HepG2 (cell line): ENCODE data around the gene CD6. TPM values are rescaled to one million over a fixed set of nuclear protein-coding genes. Genes with fewer than 3 reads are reported as not detected.

ENCODE experiments used
- ARID2 ChIP-seq: sonication (generic); formaldehyde crosslinking; IDR thresholded peaks from 2 replicates; pipeline ENCODE4 v1.8.1; 2022; ENCODE audit warnings: mild to moderate bottlenecking, missing genetic modification reagents, borderline replicate concordance
- ARNT2 ChIP-seq: sonication (generic); formaldehyde crosslinking; IDR thresholded peaks from 2 replicates; pipeline ENCODE4 v1.8.0; 2022; ENCODE audit warnings: mild to moderate bottlenecking, low read depth, missing genetic modification reagents, moderate library complexity
- ARNTL ChIP-seq: sonication (generic); formaldehyde crosslinking; IDR thresholded peaks from 2 replicates; pipeline ENCODE4 v1.4.0; 2020; ENCODE audit warnings: mild to moderate bottlenecking, missing genetic modification reagents
- ATF7-NPFF ChIP-seq: sonication (generic); formaldehyde crosslinking; IDR thresholded peaks from 2 replicates; pipeline ENCODE4 v1.8.1; 2023; ENCODE audit warnings: mild to moderate bottlenecking, low read depth, missing genetic modification reagents, moderate library complexity
- HMG20B ChIP-seq: conservative IDR thresholded peaks from 2 replicates; pipeline ENCODE4 v1.6.1; 2016; ENCODE audit warnings: missing genetic modification reagents, missing compliant biosample characterization
- HNRNPLL ChIP-seq: fragments of 200-400 bp; formaldehyde crosslinking; IDR thresholded peaks from 2 replicates; pipeline ENCODE4 v1.6.1; 2017; ENCODE audit warnings: mild to moderate bottlenecking, low read depth, low read length; ENCODE audit not compliant: poor library complexity, severe bottlenecking
- MXI1 ChIP-seq: IDR thresholded peaks from 3 replicates; pipeline ENCODE4 v1.6.1; 2012; ENCODE audit warnings: low read depth, low read length, inconsistent platforms, borderline replicate concordance
- NFE2 ChIP-seq: sonication (generic); formaldehyde crosslinking; IDR thresholded peaks from 2 replicates; pipeline ENCODE4 v1.4.0; 2020; ENCODE audit warnings: missing genetic modification reagents
- NFRKB ChIP-seq: fragments of 450-650 bp; IDR thresholded peaks from 2 replicates; pipeline ENCODE4 v1.6.1; 2017
- RARA ChIP-seq: IDR thresholded peaks from 2 replicates; pipeline ENCODE4 v1.6.1; 2016; ENCODE audit warnings: missing genetic modification reagents, missing compliant biosample characterization
- RXRB ChIP-seq: IDR thresholded peaks from 2 replicates; pipeline ENCODE4 v1.6.1; 2016; ENCODE audit warnings: borderline replicate concordance, missing genetic modification reagents, missing compliant biosample characterization
- SUZ12 ChIP-seq: fragments of 150-350 bp; IDR thresholded peaks from 2 replicates; pipeline ENCODE4 v1.6.1; 2014; ENCODE audit warnings: low read depth, low read length
- TBX2 ChIP-seq: sonication (generic); formaldehyde crosslinking; IDR thresholded peaks from 2 replicates; pipeline ENCODE4 v1.5.0; 2020; ENCODE audit warnings: missing genetic modification reagents, mild to moderate bottlenecking, borderline replicate concordance
- polyA plus RNA-seq, 8 experiments: library from polyadenylated mRNA; depleted of rRNA in 3 of 8; stranded (reverse) in 7 of 8; unstranded in 1 of 8; fragments of >200 nt; fragmentation: Illumina TruSeq in 4 of 8; extraction: Trizol in 4 of 8; gene quantifications; 2 replicates each; pipeline versions ENCODE4 v1.2.1 to v1.2.3, GENCODE V29; 2011 to 2016; ENCODE audit warnings: low read depth in 4 of 8, missing spikeins in 1 of 8, mixed read lengths in 1 of 8; ENCODE audit not compliant: insufficient read depth in 1 of 8
- total RNA-seq, 5 experiments: library from RNA; depleted of rRNA; stranded (reverse); fragments of >200 nt; fragmentation: Illumina TruSeq; extraction: Trizol; gene quantifications; 2 replicates each; pipeline ENCODE4 v1.2.3, GENCODE V29; 2016; ENCODE audit warnings: low read depth in 1 of 5
- TF ChIP-seq, protein P1 (sequence below): sonication (generic); formaldehyde crosslinking; IDR thresholded peaks from 2 replicates; pipeline ENCODE4 v1.4.0; 2020; ENCODE audit warnings: missing genetic modification reagents
- TF ChIP-seq, protein P2 (sequence below): sonication (generic); formaldehyde crosslinking; IDR thresholded peaks from 2 replicates; pipeline ENCODE4 v1.4.0; 2020; ENCODE audit warnings: mild to moderate bottlenecking, missing genetic modification reagents
- TF ChIP-seq, protein P3 (sequence below), 2 experiments: fragments of 450-650 bp in 1 of 2; sonication (generic) in 1 of 2; formaldehyde crosslinking in 1 of 2; IDR thresholded peaks; 2 replicates each; pipeline versions ENCODE4 v1.6.1 to v1.8.0; 2016 to 2022; ENCODE audit warnings: antibody characterized with exemption in 1 of 2, mild to moderate bottlenecking in 1 of 2, missing genetic modification reagents in 1 of 2

Gene CD6
- total and polyA plus RNA-seq, 2 of the 13 experiments (the other 11 are each of a cell fraction or from before 2014, with no cell fraction given), result not detected

DNA sequence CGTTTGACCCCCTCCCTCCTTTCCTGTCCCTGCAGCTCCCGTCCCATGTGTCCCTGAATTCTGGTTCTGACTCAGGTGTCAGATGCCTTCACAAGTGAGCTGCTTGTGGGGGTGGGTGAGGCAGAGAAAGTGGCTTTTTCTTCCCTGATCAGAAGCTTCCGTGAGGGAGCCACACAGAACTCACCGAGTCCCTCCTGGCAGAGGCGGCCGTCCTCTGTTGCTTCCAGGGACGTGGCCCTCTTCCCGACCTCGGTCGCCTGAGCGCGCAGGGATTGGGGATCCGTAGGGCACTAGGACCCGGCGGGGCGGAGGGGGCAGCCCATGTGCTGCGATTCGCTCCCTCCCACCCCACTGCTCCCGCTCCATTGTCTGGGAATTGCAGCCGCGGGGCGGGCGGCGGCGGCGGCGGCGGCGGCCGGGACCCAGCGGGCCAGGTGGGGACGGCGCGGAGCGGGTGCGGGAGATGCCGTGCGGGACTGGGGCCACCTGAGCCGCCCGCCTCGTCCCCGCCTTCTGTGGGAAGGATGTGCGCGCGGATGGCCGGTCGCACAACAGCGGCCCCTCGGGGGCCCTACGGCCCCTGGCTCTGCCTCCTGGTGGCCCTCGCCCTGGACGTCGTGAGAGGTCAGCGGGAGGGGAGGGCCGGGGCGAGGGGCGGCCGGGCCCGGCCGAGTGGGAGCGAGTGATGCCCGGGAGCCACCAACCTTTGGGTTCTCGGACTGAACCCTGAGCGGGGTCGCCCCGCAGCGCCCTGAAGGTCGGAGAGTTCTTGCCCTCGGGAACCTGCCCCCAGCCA is 47.2 kb upstream of the CD6 start, which contains the start of gene TMEM132A (continued):
- TF ChIP-seq, protein P1, sequence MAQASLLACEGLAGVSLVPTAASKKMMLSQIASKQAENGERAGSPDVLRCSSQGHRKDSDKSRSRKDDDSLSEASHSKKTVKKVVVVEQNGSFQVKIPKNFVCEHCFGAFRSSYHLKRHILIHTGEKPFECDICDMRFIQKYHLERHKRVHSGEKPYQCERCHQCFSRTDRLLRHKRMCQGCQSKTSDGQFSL, result peak; percentile 51; the same call in 1 of the 2 replicates
- TF ChIP-seq RXRB (CRISPR knock-in tag) (no peak; the same call in 1 of the 2 replicates), NFE2 (no peak), SUZ12 (no peak), ARID2 (no peak), NFRKB (no peak), ARNTL (CRISPR knock-in tag) (no peak), HNRNPLL (peak; percentile 72), RARA (peak; percentile 35), ARNT2 (CRISPR knock-in tag) (peak; percentile 69; the same call in 1 of the 2 replicates), MXI1 (no peak), ATF7-NPFF (CRISPR knock-in tag) (peak; percentile 67; the same call in 1 of the 2 replicates), TBX2 (peak; percentile 56; the same call in 1 of the 2 replicates), HMG20B (CRISPR knock-in tag) (no peak)
- TF ChIP-seq, protein P2, sequence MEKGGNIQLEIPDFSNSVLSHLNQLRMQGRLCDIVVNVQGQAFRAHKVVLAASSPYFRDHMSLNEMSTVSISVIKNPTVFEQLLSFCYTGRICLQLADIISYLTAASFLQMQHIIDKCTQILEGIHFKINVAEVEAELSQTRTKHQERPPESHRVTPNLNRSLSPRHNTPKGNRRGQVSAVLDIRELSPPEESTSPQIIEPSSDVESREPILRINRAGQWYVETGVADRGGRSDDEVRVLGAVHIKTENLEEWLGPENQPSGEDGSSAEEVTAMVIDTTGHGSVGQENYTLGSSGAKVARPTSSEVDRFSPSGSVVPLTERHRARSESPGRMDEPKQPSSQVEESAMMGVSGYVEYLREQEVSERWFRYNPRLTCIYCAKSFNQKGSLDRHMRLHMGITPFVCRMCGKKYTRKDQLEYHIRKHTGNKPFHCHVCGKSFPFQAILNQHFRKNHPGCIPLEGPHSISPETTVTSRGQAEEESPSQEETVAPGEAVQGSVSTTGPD (CRISPR knock-in tag), result no peak
- TF ChIP-seq, protein P3, sequence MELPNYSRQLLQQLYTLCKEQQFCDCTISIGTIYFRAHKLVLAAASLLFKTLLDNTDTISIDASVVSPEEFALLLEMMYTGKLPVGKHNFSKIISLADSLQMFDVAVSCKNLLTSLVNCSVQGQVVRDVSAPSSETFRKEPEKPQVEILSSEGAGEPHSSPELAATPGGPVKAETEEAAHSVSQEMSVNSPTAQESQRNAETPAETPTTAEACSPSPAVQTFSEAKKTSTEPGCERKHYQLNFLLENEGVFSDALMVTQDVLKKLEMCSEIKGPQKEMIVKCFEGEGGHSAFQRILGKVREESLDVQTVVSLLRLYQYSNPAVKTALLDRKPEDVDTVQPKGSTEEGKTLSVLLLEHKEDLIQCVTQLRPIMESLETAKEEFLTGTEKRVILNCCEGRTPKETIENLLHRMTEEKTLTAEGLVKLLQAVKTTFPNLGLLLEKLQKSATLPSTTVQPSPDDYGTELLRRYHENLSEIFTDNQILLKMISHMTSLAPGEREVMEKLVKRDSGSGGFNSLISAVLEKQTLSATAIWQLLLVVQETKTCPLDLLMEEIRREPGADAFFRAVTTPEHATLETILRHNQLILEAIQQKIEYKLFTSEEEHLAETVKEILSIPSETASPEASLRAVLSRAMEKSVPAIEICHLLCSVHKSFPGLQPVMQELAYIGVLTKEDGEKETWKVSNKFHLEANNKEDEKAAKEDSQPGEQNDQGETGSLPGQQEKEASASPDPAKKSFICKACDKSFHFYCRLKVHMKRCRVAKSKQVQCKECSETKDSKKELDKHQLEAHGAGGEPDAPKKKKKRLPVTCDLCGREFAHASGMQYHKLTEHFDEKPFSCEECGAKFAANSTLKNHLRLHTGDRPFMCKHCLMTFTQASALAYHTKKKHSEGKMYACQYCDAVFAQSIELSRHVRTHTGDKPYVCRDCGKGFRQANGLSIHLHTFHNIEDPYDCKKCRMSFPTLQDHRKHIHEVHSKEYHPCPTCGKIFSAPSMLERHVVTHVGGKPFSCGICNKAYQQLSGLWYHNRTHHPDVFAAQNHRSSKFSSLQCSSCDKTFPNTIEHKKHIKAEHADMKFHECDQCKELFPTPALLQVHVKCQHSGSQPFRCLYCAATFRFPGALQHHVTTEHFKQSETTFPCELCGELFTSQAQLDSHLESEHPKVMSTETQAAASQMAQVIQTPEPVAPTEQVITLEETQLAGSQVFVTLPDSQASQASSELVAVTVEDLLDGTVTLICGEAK (IDR thresholded peaks at IDR 0.05), result no peak
- TF ChIP-seq, protein P3 (CRISPR knock-in tag; IDR thresholded peaks at IDR 0.05), result 0 out of 2 replicates have a peak, but pooled peaks have one; percentile 27
